ENCODE data around the gene CARD10. TPM values are rescaled to one million over a fixed set of nuclear protein-coding genes. Genes with fewer than 3 reads are reported as not detected.

Gene CARD10
- total and polyA plus RNA-seq, 2 of the 13 experiments (the other 11 are each of a cell fraction or from before 2014, with no cell fraction given) = 35.2 to 55.8 TPM

DNA sequence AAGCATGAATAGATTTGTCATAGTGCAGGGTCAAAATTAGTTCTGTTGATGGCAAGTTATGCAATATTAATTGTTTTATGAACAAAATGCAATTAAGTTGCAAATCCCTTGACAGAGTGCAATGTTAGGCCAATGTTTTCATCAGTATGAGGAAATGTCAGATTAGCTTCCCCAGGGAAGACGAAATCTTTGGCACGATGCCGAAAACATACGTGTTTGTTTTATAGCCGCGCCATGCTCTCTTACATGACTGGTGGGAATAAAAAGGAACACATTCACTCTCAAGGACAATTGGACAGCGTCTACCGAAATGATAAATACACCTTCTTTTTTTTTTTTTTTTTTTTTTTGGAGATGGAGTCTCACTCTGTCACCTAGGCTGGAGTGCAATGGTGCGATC, 60.0 kb downstream of the CARD10 start:
- no peak overlapping the region for H2AFZ ChIP-seq (ENCODE audit: low read length)
- H3K9ac ChIP-seq (ENCODE audit: insufficient read depth, low read depth, low read length) = no peak overlapping the region
- TF ChIP-seq, protein P1, sequence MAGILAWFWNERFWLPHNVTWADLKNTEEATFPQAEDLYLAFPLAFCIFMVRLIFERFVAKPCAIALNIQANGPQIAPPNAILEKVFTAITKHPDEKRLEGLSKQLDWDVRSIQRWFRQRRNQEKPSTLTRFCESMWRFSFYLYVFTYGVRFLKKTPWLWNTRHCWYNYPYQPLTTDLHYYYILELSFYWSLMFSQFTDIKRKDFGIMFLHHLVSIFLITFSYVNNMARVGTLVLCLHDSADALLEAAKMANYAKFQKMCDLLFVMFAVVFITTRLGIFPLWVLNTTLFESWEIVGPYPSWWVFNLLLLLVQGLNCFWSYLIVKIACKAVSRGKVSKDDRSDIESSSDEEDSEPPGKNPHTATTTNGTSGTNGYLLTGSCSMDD (CRISPR knock-in tag; IDR thresholded peaks at IDR 0.05) = no peak
- TF ChIP-seq, protein P2, sequence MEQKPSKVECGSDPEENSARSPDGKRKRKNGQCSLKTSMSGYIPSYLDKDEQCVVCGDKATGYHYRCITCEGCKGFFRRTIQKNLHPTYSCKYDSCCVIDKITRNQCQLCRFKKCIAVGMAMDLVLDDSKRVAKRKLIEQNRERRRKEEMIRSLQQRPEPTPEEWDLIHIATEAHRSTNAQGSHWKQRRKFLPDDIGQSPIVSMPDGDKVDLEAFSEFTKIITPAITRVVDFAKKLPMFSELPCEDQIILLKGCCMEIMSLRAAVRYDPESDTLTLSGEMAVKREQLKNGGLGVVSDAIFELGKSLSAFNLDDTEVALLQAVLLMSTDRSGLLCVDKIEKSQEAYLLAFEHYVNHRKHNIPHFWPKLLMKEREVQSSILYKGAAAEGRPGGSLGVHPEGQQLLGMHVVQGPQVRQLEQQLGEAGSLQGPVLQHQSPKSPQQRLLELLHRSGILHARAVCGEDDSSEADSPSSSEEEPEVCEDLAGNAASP (CRISPR knock-in tag; IDR thresholded peaks at IDR 0.05; ENCODE audit: borderline replicate concordance) = no peak
- TF ChIP-seq KLF12 (CRISPR knock-in tag; IDR thresholded peaks at IDR 0.05; ENCODE audit: borderline replicate concordance) (no peak), ATRX (CRISPR knock-in tag; IDR thresholded peaks at IDR 0.05; ENCODE audit: borderline replicate concordance) (no peak), KDM4B (CRISPR knock-in tag; IDR thresholded peaks at IDR 0.05) (no peak), ZNF558 (CRISPR knock-in tag; IDR thresholded peaks at IDR 0.05; ENCODE audit: borderline replicate concordance) (no peak)
- TF ChIP-seq, protein P3, sequence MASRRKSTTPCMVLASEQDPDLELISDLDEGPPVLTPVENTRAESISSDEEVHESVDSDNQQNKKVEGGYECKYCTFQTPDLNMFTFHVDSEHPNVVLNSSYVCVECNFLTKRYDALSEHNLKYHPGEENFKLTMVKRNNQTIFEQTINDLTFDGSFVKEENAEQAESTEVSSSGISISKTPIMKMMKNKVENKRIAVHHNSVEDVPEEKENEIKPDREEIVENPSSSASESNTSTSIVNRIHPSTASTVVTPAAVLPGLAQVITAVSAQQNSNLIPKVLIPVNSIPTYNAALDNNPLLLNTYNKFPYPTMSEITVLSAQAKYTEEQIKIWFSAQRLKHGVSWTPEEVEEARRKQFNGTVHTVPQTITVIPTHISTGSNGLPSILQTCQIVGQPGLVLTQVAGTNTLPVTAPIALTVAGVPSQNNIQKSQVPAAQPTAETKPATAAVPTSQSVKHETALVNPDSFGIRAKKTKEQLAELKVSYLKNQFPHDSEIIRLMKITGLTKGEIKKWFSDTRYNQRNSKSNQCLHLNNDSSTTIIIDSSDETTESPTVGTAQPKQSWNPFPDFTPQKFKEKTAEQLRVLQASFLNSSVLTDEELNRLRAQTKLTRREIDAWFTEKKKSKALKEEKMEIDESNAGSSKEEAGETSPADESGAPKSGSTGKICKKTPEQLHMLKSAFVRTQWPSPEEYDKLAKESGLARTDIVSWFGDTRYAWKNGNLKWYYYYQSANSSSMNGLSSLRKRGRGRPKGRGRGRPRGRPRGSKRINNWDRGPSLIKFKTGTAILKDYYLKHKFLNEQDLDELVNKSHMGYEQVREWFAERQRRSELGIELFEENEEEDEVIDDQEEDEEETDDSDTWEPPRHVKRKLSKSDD (CRISPR knock-in tag; IDR thresholded peaks at IDR 0.05; ENCODE audit: low read depth) = no peak
- in situ Hi-C loops (cut with HindIII; ENCODE audit: extremely low pct_ligation_motif_present, low pct_unique_long_range_greater_than_20kb) = loop anchor here (5.0 kb wide), 1 partner anchor 137 kb away; no protein-coding TSS in a partner anchor
- CTCF ChIA-PET (ENCODE audit: low intra/inter-chr PET ratio, low total read pairs) = interaction anchor here (1.3 kb wide), 1 partner anchor 143 kb away, joined by 4 read pairs; no protein-coding TSS in a partner anchor
- H3K4me3 ChIP-seq (replicated peaks in 1 of 3; ENCODE audit: insufficient read depth in 1 of 3, low read depth in 2 of 3, low read length in 3 of 3) = no peak overlapping the region
- FAIRE-seq = no peak
- no peak overlapping the region for H3K27ac ChIP-seq (ENCODE audit: extremely low read length, insufficient read depth, low read length)
- no peaks in the 10 kb centered on the region for H3K36me3 ChIP-seq (replicated peaks in 1 of 2; ENCODE audit: control insufficient read depth in 1 of 2, insufficient read depth in 2 of 2, low read length in 2 of 2)
- peaks cover 18% of the 10 kb centered on the region for H3K4me1 ChIP-seq (ENCODE audit: insufficient read depth, low read length)
- peaks cover 4% of the 10 kb centered on the region; the same call in 1 of the 2 replicates for H4K20me1 ChIP-seq (ENCODE audit: insufficient read depth, low read length)
- POLR2A ChIA-PET = no interaction called here
- no peaks in the 10 kb centered on the region for H3K9me3 ChIP-seq (ENCODE audit: low read length)
- peaks cover 0 to 2% of the 10 kb centered on the region in 2 experiments; a peak in 3 of 5 replicates for H3K27me3 ChIP-seq (ENCODE audit: control insufficient read depth in 1 of 2, insufficient read depth in 2 of 2, low read length in 2 of 2)
- no peak for ATAC-seq
- WGBS (ENCODE audit: low lambda C conversion rate) = 17% methylated on average over 9 of the region's 9 CpGs
- no peak for DNase-seq (ENCODE audit: low spot score)
- BruUV-seq (replicated peaks) = no TSS peak
- H3K79me2 ChIP-seq (ENCODE audit: insufficient read depth, low read length) = no peaks in the 10 kb centered on the region
- H3K4me2 ChIP-seq (ENCODE audit: low read depth, low read length) = no peak overlapping the region
- intact Hi-C loops (cut with micrococcal nuclease; ENCODE audit: unreplicated experiment) = loop anchor here (5.0 kb wide), 1 partner anchor 192 kb away; no protein-coding TSS in a partner anchor

All from HepG2 (cell line).